Body of pancreas (tissue), 4 donors: ENCODE measurements around the gene VSX1. TPM values are rescaled to one million over a fixed set of nuclear protein-coding genes. Genes with fewer than 3 reads are reported as not detected.

ENCODE experiments used
- ATAC-seq: fragments of 150-250 bp; one replicate; pipeline ENCODE4 v1.9.1; 2016
- DNase-seq, 4 donors: peaks; one replicate each; pipeline ENCODE4 v3.0.0-alpha.2; 2019
- H3K27ac ChIP-seq, 4 donors: fragments of 200-600 bp; sonication (generic); 1 replicate in 3 of 4; 2 replicates in 1 of 4; pipeline versions ENCODE4 v1.5.1 to v1.6.1; 2016 to 2019; ENCODE audit warnings: mild to moderate bottlenecking in 1 of 4, mixed read lengths in 1 of 4, moderate library complexity in 1 of 4
- H3K27me3 ChIP-seq, 2 donors: fragments of 200-600 bp; sonication (generic); one replicate each; pipeline ENCODE4 v1.6.0; 2016; ENCODE audit warnings: mild to moderate bottlenecking in 1 of 2
- H3K36me3 ChIP-seq, 2 donors: fragments of 200-600 bp; sonication (generic); replicated peaks in 1 of 2; 2 replicates each; pipeline ENCODE4 v1.5.1; 2016; ENCODE audit warnings: low read depth in 2 of 2; ENCODE audit not compliant: insufficient read depth in 1 of 2
- H3K4me1 ChIP-seq: fragments of 200-600 bp; sonication (generic); one replicate; pipeline ENCODE4 v1.6.0; 2016
- H3K4me3 ChIP-seq, 2 donors: fragments of 200-600 bp; sonication (generic); 1 replicate in 1 of 2; 2 replicates in 1 of 2; pipeline ENCODE4 v1.5.1; 2016 to 2019
- H3K9me3 ChIP-seq, 3 donors: fragments of 200-600 bp; sonication (generic); 1 replicate in 2 of 3; 2 replicates in 1 of 3; pipeline ENCODE4 v1.5.1; 2016
- CTCF ChIP-seq, 7 experiments: fragments of 450-650 bp in 4 of 7; fragments of 200-600 bp in 3 of 7; sonication (generic) in 3 of 7; IDR thresholded peaks; one replicate each; pipeline ENCODE4 v1.5.1; 2016 to 2019; ENCODE audit warnings: antibody characterized with exemption in 7 of 7
- POLR2A ChIP-seq, 3 donors: fragments of 450-650 bp; IDR thresholded peaks; one replicate each; pipeline ENCODE4 v1.6.1; 2016; ENCODE audit warnings: antibody characterized with exemption in 3 of 3, mild to moderate bottlenecking in 2 of 3
- WGBS, 2 donors: methylation state at CpG; one replicate each; pipeline ENCODE4 v1.1.5; 2017; 5-methylcytosine and 5-hydroxymethylcytosine counted together
- intact Hi-C: fragments of 100-400 bp; cut with DNase I; formaldehyde crosslinking; loops from one replicate; pipeline ENCODE4 v1.15.1; 2023
- total RNA-seq, 2 donors: library from RNA; depleted of rRNA; stranded (reverse); fragments of >200 nt; gene quantifications; one replicate each; pipeline ENCODE4 v1.1.0, GENCODE V29; 2016

VSX1 gene
- total RNA-seq, 2 donors from 2014 or later: 0.66 TPM; not detected in 1

- Histone ChIP-seq H3K4me3 (no peak overlapping the region), H3K27ac (no peak overlapping the region), H3K36me3 (no peaks in the 10 kb centered on the region), H3K27me3 (peaks cover 0 to 5% of the 10 kb centered on the region in 2 donors), H3K4me1 (peaks cover 5% of the 10 kb centered on the region), H3K9me3 (no peaks in the 10 kb centered on the region)
- no peak for DNase-seq
- intact Hi-C loops: loop anchor here (10.0 kb wide), 1 partner anchor 75 kb away; no protein-coding TSS in a partner anchor
- TF ChIP-seq CTCF (IDR thresholded peaks at IDR 0.05): no peak
- TF ChIP-seq POLR2A (IDR thresholded peaks at IDR 0.05): no peak
- WGBS, 2 donors: 88 to 91% methylated on average over 9 to 12 of the region's 12 CpGs
- ATAC-seq: no peak
These were observed 7.7 kb upstream of the VSX1 start for GRCh38 chr20:25089662-25090061.

GRCh38 chr20:25089096-25089495 is 7.2 kb upstream of the VSX1 start:
- Histone ChIP-seq H3K27me3 (peaks cover 0 to 10% of the 10 kb centered on the region in 2 donors), H3K9me3 (no peaks in the 10 kb centered on the region), H3K4me1 (peaks cover 10% of the 10 kb centered on the region), H3K4me3 (no peak overlapping the region), H3K36me3 (no peaks in the 10 kb centered on the region), H3K27ac (no peak overlapping the region)
- intact Hi-C loops: loop anchor here (10.0 kb wide), 1 partner anchor 76 kb away; no protein-coding TSS in a partner anchor
- ATAC-seq (no peak), DNase-seq (no peak)
- TF ChIP-seq POLR2A (IDR thresholded peaks at IDR 0.05): no peak
- no peak for TF ChIP-seq CTCF (IDR thresholded peaks at IDR 0.05)

GRCh38 chr20:25088267-25088666 is 6.3 kb upstream of the VSX1 start:
- no peak for TF ChIP-seq POLR2A (IDR thresholded peaks at IDR 0.05)
- TF ChIP-seq CTCF (IDR thresholded peaks at IDR 0.05): no peak
- 70 to 74% methylated on average over 6 of the region's 6 CpGs for WGBS, 2 donors
- Histone ChIP-seq H3K27ac (no peak overlapping the region), H3K36me3 (no peaks in the 10 kb centered on the region), H3K9me3 (no peaks in the 10 kb centered on the region), H3K27me3 (peaks cover 0 to 19% of the 10 kb centered on the region in 2 donors), H3K4me1 (peaks cover 18% of the 10 kb centered on the region), H3K4me3 (no peak overlapping the region)
- no peak for ATAC-seq
- intact Hi-C loops: loop anchor here (10.0 kb wide), 1 partner anchor 77 kb away; no protein-coding TSS in a partner anchor
- no peak for DNase-seq

- Histone ChIP-seq H3K9me3 (no peaks in the 10 kb centered on the region), H3K36me3 (no peaks in the 10 kb centered on the region), H3K4me3 (no peak overlapping the region), H3K4me1 (peaks cover 22% of the 10 kb centered on the region), H3K27me3 (peaks cover 0 to 28% of the 10 kb centered on the region in 2 donors), H3K27ac (no peak overlapping the region)
- 87 to 88% methylated on average over 4 of the region's 4 CpGs for WGBS, 2 donors
- intact Hi-C loops: loop anchor here (10.0 kb wide), 1 partner anchor 77 kb away; no protein-coding TSS in a partner anchor
- no peak for DNase-seq
- TF ChIP-seq CTCF (IDR thresholded peaks at IDR 0.05) (no peak), POLR2A (IDR thresholded peaks at IDR 0.05) (no peak)
- no peak for ATAC-seq
These were observed 5.4 kb upstream of the VSX1 start for GRCh38 chr20:25087186-25087929.
